NCI-H345 (cell line): Measurements from ENCODE around the gene PRKCA.

Experiments used
- DNase-seq: peaks from one replicate; lab custom pipeline; 2025; lab: John Stamatoyannopoulos, UW

The PRKCA gene

DNA sequence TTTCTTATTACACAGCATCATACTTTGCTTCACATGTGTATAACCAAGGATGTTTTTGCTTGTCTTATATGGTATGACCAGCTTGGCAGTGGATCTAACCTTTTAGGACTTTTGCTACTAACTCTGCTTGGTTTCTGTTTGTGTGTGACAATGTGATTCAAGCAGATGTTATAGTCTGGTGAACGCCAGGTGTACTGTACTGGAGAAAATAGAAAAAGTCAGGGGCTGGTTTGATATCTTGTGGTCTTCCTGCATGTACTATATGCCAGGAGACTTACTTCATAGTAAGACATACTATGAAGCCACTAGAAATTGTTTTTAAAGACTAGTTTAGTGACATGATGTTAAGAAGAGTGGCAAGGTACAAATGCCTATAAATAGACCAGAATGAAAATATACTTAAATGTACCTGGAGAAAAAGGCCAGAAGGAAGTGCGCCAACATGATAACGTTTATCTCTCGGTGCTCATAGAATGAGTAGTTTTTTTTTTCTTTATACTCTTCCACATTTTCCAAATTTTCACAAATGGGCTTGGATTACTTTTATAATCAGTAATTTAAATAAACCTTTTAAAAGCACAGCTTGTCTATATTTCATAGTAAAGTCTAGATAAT lies 112.3 kb downstream of the PRKCA start:
- DNase-seq, result no peak

DNA sequence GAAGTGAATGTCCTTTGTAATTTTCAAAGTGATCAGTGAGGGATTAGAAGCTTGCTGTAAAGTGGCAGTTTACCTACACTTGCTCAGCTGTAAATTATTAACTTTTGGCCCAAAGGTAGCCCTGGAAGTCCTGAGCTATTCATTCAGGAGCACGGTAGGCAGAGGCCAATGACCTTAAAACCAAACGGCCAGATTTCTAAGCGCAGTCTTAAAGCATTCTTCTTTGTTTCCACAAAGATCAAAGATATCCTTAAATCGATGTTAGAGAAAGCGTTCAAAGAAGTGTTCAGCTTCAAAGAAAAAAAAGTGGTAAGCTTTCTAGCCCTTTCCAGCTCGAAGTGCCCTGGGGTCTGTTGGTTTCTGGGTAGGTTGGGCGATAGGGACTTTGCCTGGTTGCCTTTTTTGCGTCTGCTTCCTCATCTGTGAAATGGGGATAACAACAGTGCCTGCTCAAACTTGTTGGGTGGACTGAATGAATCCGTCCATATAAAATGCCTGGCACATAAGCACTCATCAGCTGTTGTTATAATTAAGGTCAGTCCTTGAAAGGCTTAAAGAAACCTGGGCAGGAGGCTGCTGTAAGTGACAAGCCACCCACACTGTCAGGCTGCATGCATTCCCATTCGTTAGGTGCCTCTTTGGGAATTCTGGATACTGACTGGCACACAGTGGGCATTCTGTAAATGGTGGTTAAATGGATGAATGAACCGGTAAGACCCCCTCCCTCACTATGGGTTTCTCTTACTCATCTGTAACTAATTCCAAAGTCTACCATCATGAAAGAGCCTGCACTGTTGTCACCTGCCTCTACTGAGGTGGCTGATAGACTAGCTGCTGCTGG lies 113.2 kb downstream of the PRKCA start:
- DNase-seq, result no peak

DNA sequence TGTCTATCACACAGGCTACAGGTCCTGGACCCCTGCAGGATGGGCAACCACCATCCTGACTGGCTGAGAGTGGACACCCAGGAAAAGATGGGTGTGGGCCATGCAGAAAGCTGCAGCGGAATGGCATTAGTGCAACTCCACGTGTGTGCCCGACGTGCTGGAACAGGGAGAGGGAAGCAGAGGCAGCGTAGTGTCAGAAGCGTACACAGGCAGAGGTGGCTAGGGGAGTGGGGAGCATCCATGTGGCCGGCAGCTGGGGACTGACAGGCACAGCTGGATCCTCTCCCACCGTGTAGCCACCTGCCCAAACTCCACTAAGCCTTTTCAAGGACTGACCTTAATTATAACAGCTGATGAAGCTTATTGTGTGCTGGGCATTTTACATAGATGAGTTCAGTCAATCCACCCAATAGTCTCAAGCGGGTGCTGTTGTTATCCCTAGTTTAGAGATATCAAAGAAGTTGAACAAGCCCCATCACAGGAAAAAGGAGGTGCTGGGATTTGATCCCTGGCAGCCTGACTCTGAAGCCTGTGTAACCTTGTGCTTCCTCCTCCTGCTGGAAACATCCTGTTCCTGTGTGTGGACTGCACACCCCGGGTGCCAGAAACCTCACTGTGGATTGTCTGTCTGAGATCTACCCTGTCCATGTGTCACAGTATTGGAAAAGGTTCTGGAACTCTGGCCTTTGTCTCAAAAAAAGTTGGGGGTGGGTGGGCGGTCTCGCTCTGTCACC lies 114.0 kb downstream of the PRKCA start:
- DNase-seq, result no peak

DNA sequence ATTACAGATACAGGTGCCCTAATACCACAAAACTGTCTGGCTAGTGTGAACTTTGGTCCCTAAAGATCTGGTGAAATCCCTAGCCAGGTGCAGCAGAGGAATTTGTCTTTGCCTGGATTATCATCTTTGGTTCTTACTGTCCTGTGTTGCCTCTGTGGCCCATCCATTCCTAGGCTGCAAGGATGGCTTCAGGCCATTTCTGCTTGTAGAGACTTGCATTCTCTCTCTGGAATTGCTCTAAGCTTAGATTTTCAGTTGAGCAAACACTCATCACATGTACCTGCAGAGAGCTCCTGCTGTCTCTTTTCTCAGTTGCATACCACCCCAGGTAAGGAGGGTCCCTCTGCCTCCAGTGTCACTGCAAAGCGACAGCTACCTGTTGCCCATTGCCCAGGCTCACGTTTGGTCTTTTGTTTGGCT lies 114.9 kb downstream of the PRKCA start:
- peak; percentile 87 for DNase-seq

DNA sequence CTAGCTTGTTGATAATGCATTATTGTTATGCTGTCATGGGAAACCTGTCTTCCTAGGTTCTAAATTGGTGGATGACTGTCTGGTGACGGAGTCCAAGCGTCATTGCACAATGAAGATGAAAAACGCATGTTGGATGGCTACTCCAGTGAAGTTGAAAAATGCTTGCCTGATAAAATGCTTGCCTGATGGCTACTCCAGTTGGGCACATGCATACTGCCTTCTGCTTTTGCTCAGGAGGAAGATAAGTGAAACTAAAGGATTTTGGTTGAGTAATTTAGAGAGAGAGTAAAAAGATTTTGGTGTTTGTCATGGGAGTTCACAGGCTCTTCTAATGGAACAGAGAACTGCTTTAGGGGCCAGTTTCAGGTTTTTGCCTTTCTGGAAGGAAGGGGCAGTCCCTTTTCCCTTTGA lies 118.6 kb downstream of the PRKCA start:
- DNase-seq, result no peak

DNA sequence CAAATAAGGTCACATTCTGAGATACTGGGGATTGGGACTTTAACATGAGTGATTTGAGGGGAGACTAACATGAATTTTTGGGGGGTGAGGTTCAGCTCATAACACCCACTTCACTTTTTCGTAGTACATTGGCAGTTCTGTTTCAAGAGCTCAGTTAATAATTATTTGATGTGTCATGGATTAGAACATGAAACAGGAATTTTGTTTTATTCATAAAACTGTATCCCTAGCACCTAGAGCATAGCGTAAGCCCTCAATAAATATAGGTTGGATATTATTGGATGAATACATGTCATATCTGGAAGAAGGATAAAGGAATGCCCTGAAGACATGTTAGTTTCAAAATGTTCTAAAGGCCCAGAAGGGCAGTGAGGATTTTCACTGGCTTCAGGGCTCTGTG lies 119.8 kb downstream of the PRKCA start:
- DNase-seq, result no peak

DNA sequence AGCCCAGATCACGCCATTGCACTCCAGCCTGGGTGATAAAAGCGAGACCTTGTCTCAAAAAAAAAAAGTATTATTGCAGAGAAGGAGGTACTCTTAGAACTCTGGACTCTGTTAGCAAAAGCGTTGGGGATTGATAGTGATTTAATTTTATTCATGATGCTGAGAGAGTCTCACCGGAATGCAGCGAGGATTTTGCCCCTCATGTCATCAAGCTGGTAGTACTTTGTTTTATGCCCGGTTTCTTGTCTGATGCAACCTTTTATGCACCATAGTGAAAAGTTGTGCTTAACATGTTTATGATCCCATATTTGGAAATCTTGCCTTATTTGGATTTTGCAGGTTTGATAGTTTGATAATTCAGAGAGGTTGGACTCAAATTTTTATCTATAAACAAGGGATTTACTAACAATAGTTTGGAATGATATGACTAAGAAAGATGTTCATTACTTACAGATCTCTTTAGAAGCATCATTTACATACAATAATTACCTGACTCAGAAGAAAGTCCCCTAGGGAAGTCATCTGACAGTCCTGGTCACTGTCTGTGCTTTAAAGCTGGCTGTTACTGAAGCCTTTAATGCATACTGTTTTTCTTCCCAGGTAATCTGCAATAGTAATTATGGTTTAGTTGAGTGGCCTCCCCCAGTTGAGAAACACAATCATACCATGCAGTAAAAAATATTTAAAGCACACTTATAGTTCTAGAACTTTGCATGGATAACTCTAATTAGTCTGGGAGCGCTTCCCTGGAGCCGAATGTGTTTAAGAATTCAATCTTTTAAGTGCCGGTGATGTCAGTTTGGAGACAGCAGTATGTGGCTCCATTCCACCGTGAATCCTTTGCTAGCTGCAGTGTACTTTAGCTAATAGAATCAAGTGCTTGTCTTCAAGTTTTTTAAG lies 120.9 kb downstream of the PRKCA start:
- DNase-seq, result no peak

DNA sequence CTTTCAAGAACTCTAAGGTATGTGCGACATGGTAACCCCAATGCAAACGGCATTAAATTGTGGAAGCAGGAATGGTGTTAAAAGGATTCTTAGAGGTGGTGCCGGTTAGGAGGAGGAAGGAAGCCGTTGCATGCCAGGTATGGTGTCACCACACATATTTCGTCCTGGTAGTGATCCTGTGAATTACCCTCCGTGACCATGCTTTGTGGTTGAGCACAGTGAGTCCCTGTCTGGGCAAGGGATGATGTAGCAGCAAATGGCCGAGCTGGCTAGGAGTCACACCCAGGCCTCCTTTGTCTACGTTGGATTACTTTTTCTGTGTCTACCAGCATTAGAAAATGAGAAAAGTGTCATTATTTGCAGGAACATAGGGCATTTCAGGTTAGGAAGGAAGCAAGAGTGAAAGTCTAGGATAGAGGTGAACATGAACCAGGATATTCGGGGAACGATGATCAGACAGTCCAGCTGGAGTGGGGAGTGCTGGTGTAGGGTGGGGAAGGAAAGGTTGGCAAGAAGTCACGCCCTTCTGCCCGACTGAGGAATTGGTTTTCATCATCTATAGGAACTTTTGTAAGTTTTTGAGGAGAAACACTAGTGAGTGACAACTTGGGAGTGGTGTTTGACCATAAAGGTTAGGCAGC lies 123.5 kb downstream of the PRKCA start:
- no peak for DNase-seq

DNA sequence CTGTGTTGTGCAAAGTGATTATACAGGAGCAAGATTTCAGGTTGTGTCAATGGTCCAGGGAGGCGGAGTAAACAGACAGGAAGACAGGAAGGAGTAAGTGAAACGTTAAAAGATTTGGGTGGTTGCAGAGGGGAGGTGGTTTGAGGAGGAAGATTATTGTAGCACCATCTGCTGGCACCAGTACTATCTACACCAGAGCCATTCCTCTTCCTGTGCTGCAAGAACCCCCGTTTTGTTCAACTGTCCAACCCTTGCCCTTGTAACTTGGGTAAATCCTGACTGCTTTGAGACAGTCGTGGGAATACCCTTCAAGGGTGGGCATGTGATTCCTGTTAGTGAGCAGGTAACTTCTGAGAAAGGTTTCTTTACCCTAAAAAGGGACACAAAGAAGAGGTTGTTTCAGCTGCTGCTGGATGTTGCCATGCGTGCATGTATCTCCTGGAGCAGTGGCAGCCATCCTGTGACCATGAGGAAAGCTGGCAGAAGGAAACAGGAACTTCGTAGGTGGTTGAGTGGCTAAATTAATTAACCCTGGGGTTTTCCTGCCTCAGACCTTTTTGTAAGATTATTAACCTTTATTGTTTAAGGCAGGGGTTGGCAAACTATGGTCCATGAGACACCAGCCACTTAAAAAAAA lies 124.1 kb downstream of the PRKCA start:
- DNase-seq, result no peak

DNA sequence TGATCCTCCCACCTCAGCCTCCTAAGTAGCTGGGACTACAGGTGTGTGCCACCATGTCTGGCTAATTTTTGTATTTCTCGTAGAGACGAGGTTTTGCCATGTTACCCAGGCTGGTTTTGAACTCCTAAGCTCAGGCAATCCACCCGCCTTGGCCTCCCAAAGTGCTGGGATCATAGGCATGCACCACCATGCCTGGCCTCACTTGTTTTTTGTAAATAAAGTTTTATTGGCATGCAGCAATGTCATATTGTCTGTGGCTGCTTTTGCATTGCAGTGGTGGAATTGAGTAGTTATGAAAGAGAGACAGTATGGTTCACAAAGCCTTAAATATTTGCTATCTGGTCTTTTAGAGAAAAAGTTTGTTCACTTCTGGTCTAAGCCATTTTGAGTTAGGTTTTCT lies 124.7 kb downstream of the PRKCA start:
- DNase-seq, result no peak

DNA sequence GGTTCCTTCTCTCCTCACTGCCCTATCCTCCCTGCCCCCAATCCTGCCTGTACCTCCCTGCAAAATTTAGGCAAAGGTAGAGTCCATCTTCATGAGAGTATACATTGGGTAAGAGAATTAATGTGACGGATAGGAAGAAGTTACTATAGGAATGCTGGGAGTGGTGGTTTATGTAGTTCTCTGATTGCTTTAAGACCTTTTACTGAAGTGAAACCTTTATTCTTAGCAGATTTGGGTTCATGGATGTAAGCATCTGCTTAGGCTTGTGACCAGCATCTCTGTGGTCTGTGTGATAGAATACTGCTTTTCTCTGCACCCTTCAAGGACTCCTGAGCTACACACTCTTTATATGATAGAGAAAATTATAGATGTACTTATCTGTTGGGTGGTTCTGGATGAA lies 127.3 kb downstream of the PRKCA start:
- DNase-seq, result no peak

DNA sequence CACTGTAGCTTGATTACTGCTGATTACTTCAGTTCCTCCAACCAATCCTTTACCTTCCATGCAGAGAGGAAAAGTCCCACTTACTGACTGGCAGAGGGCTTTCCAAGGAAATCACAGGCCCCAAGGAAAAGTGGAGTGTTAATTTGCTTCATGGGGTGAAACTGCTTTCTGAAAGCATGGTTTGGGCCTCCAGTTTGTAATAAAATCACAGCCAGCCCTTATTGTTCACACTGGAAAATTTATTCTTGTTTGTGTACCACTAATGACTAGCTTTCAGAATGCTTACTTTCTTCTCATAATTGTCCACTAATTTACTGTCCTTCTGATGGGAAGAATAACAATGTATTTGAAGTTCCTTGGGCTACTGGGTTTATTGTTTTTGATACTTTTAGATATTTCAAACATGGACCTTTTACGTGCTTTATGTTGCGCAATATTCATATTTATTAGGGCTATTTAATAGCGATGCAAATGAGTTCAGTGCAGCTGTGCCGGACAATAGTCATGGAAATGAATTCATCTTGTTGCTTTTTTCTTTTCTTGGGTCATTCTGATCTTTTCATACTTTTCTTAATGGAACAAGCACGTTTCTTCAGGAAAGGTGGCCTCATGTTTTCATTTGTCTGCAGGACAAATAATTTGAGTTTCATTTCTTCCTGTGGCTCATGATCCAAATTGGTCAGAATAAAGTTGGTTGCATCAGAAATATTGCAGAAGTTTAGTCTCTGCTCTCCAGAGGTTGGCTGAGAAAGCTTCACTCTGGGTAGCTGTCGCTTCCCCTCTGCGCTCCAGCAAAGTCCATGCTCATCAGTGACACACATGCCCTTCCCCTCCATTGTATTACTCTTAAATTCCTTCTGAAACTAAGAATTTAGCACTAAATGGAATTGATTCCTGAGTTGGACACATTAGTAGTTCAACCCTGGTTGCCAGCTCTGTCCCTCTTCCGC lies 128.7 kb downstream of the PRKCA start:
- DNase-seq, result no peak

DNA sequence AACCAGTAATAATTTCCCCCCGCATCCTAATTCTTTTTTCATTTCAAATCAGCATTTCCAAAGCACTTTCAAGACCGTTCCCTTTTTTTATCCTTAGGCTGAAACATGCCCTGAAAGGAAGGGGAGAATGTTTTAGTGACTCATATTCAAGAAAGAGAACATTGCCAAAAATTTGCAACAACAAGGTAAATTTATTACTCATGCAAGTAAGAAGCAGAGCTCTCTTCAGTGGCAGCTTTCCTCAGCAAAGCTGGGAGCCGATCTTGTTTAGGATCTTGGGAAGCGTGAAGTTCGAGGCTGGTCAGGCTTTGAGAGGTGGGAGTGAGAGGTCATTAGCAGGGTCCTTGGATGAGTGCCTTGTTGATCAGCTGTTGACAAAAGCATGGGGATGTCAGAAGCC lies 129.5 kb downstream of the PRKCA start:
- DNase-seq, result no peak

DNA sequence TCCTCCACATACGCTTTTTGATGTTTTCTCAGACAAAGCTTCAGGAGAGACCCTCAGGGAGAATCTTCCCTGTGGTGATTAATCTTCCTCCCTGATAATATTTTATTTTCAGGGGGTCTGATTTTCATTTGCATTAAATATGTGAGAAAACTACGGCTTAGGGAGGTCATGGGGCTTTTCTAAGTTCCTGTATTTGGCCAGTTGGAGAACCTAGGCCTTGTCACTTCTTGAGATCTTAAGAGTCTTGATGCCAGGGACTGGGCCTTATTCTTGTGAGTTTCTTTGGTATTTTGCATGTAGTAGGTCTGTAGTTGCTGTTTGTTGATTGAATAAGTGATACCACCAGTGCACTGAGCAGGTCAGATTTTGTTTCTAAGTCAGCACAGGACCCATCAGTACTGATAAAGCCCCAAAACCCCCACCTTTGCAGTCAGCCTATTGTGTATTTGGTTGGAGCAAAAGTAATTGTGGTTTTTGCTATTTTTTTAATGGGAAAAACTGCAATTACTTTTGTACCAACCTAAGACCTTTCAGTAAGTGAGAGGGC lies 130.1 kb downstream of the PRKCA start:
- no peak for DNase-seq

DNA sequence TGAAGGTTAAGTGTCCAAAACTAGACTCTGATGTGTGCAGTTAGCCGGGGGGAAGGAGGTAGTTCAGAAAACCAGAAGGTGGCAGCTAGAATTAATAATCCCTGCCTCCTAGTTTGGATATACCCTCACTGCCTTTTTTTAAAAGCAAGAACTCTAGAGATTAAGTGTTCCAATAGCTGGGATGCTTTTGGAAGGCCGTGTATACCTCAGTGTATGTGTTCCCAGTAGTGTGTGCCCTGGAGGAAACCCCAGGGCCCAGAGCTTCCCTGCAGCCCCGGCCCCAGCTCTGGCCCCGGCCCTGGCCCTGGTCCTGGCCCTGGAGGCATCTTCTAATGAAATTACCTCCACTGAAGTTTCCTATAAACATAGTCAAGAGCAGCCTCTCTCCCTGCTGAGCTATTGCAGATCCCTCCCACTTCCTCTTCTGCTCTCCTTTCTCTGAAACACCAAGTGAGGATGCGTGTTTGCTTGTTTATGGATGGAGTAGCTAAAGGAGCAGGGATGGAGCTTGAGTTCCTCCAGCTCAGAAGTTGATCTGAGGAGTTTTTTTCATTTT lies 130.7 kb downstream of the PRKCA start:
- DNase-seq, result no peak

DNA sequence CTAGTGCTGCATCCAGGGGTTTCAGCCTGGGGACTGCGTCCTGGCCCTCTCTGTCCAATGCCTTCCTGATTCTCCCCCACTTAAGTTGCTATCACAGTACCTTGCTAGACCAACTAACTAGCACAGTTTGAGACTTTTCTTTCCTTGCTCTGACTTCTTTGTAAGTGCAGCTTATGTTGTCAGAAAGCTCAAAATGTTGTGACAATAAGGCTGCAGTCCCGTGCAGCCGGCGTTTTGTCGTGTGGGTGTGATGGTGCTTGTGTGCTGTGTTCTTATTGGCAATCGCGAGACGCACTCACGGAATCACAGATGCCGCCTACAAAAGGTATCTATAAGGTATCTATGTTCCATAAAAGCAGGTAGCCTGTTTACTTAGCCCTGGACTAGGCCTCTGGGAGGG lies 132.8 kb downstream of the PRKCA start:
- DNase-seq, result no peak

DNA sequence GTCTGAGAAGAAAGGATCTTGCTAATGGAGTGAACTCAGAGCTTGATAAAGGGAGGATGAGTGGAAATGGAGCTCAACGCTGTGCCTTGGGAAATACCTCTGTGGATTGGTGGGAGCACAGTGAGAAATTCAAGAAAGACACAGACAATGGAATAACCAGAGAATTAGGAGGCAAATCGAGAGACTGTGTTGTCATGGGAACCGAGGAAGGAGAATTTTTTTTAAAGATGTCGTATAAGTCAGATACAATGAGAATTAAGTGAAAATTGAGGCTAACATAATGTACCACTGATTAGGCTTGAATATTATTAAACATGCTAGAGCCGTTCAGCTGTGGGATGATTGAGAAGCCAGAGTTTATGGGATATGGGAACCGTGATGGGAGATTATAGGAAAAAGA lies 134.2 kb downstream of the PRKCA start:
- no peak for DNase-seq

DNA sequence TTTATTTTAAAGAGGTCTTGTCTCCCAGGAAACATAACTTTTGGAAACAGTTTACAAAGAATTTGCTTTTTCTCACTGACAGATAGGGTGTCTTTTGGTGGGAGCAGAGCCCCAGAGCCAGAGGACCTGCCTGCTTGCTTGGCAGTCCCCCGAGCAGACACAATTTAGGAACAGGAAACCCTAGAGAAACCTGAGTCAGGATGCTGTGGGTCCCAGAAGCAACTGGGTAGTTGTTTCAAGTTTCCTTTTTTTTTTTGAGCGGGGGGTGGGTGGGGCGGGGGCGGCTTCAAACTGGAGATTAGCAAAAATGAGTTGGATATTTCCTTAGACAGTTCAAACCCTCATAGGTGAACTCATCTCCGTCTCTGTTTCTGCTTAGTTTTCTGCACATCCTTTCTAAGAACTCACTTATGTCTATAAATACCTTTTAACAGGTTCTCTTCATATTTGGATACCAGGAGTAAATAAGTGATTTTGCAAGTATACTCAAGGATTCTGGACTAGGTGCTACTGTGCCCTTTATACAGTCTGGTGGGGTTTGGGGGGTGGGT lies 135.1 kb downstream of the PRKCA start:
- no peak for DNase-seq

DNA sequence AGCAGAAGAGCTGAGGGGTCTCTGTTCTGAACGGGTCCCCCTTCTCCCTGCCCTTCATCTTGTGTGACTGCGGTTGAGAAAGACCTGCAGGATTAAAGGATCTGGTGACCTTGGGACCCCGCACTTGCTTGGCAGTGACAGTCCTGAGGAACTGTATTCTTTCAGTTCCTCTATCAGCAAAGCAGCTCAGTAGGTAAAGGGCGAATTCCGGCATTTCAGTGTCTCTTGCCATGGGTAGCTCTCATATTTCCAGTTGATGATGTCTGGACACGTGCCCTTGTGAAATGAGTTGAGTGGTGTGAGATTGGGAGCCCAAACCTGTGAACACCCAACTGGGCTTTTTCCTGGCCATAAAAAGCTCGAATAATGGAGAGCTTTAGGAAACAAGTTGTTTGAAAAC lies 135.7 kb downstream of the PRKCA start:
- DNase-seq, result no peak
